Astrocyte of the spinal cord (primary cell): Measurements from ENCODE around the gene LHFPL6.

Experiments used
- DNase-seq: peaks from one replicate; pipeline ENCODE4 v3.0.0; 2011; ENCODE audit warnings: low read depth, low spot score
- H3K4me3 ChIP-seq: 2 replicates; pipeline ENCODE4 v1.5.1; 2011; ENCODE audit warnings: low read depth, mild to moderate bottlenecking, low read length, moderate library complexity
- in situ Hi-C: cut with HindIII; loops from 2 replicates; pipeline ENCODE4 v1.10.0; 2017; ENCODE audit warnings: low sequenced_read_pairs
- TF ChIP-seq, protein P1 (sequence below): IDR thresholded peaks from 2 replicates; pipeline ENCODE4 v1.5.1; 2012; ENCODE audit warnings: low read depth, mild to moderate bottlenecking, low read length, inconsistent platforms

The LHFPL6 gene

DNA sequence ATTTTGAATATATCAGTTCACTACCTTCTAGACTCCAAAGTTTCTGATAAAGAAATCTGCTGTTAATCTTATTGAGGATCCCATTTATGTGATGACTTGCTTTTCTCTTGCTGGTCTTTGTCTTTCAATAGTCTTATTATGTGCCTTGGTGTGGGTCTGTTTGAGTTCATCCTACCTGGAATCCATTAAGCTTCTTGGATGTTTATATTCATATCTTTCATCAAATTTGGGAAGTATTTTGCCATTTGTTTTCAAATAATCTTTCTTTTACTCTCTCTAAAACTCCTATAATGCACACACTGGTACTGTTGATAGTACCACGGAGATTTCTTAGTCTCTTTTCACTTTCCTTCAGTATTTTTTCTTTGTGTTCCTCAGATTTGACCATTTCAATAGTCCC is 28.3 kb upstream of the LHFPL6 start:
- in situ Hi-C loops = no loop called here
- no peak overlapping the region for H3K4me3 ChIP-seq
- TF ChIP-seq, protein P1, sequence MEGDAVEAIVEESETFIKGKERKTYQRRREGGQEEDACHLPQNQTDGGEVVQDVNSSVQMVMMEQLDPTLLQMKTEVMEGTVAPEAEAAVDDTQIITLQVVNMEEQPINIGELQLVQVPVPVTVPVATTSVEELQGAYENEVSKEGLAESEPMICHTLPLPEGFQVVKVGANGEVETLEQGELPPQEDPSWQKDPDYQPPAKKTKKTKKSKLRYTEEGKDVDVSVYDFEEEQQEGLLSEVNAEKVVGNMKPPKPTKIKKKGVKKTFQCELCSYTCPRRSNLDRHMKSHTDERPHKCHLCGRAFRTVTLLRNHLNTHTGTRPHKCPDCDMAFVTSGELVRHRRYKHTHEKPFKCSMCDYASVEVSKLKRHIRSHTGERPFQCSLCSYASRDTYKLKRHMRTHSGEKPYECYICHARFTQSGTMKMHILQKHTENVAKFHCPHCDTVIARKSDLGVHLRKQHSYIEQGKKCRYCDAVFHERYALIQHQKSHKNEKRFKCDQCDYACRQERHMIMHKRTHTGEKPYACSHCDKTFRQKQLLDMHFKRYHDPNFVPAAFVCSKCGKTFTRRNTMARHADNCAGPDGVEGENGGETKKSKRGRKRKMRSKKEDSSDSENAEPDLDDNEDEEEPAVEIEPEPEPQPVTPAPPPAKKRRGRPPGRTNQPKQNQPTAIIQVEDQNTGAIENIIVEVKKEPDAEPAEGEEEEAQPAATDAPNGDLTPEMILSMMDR = no peak
- no peak for DNase-seq

DNA sequence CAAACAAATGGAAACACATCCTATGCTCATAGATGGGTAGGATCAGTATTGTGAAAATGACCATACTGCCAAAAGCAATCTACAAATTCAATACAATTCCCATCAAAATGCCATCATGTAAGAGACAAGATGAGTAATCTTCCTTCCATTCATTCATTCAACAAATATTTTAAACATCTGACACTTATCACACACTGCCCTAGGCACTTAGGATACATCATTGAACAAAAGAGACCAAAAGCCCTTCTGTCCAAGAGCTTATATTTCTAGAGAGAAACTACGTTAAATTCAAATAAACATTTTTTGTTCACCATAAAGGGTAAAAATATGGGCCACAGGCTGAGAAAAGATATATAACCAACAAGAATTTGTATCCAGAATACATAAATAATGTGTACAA is 20.5 kb upstream of the LHFPL6 start:
- in situ Hi-C loops = no loop called here
- H3K4me3 ChIP-seq = no peak overlapping the region
- TF ChIP-seq, protein P1 = no peak
- DNase-seq = no peak

DNA sequence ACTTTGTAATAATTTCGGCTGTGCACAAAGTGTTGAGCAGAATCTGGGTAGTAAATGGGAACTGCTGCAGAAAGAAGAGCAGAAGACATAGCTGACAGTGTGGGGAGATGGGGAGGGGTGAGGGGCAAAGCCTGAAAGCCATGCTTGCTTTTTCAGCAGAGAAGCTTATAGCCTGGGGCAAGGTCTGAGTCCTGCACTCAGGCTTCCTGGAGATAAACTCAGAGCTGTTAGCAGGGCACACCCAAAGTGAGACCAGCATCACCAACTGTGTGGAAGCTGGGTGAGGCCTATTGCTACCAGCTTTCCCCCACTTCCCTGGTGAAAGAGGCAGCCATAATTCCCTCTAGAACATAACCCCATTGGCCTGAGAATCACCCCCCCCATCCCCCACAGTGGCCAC is 15.6 kb upstream of the LHFPL6 start:
- no peak for DNase-seq
- TF ChIP-seq, protein P1 = no peak
- in situ Hi-C loops = no loop called here
- no peak overlapping the region for H3K4me3 ChIP-seq

DNA sequence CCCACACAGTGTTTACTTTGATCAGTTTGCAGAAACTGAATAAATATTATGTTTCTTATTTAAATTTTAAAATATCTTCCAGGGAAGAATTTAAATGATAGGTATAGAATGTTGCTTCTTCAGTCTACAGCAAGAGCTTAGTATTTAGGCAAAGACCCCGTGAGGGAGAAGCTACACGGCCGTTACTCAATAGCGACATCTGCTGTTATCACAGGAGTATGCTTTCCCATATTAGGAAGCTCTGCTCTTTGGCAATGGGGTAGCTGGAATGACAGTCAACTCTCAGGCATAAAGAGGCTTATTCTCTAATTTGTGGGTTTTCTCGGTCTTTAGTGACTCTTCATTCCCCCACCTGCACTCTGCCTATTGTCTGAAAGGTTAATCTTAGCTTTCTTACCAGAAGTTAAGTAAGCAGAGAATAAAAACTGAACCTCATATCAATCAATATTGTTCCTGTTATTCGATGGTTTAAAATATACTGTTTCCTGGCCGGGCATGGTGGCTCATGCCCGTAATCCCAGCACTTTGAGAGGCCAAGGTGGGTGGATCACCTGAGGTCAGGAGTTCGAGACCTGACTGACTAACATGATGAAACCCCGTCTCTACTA is 13.2 kb upstream of the LHFPL6 start:
- TF ChIP-seq, protein P1 = peak; percentile 96
- no peak overlapping the region for H3K4me3 ChIP-seq
- DNase-seq = peak; percentile 73
- in situ Hi-C loops = no loop called here

DNA sequence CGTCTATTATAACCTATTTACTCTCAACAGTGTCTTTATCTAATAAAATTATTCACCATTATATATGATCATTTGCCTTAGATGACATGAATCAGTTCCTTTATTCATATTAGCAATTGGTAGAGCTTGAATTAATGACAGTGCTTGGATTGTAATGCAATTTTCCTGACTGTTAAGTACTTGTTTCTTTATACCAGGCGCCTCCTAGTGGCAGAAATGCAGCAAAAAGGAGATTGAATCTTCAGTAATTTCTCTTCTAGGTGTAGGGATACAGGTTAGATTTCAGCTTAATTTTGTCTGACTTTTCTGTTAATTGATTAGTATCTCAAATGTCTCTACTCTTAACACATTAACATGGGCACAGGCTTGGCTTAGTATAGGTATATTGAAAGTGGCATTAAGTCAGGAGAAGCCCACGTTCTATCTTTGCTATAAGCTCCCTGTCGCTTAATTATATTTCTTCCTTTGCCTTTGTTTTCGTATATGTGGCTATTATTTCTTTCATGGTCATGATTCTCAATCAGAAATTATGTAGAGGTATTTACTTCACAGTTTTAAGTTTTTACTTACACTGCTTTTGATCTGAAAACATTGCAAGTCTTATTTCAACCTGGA is 9.1 kb upstream of the LHFPL6 start:
- in situ Hi-C loops = no loop called here
- TF ChIP-seq, protein P1 = peak; percentile 77
- H3K4me3 ChIP-seq = no peak overlapping the region
- peak; percentile 78 for DNase-seq

DNA sequence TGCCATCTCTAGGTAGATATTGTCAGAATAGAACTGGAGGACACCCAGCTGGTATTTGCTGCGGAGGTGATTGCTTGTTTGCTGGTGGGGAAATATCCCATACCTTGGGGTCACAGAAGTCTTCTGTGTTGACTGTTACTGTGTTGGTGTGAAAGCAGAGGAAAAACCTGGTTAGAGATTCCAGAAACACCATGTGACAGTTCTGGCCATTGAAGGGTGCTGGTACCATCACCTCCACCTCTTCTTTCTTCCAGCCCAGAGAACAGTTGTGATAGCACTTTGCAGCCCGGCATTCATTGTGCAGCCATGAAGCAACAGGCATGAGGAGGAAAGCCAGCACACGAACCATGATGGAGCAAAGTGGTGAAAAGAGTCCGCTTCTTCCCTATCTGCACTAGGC is 4.9 kb upstream of the LHFPL6 start:
- in situ Hi-C loops = no loop called here
- DNase-seq = no peak
- no peak overlapping the region for H3K4me3 ChIP-seq
- TF ChIP-seq, protein P1 = no peak
